ENCODE measurements around the gene VMP1. TPM values are rescaled to one million over a fixed set of nuclear protein-coding genes. Genes with fewer than 3 reads are reported as not detected.

The VMP1 gene
- total RNA-seq, 1 experiment from 2014 or later = 277 TPM

GRCh38 chr17:59761385-59762048 is 54.1 kb downstream of the VMP1 start:
- no peaks in the 10 kb centered on the region for H3K9me3 ChIP-seq (ENCODE audit: low read length)
- H3K4me2 ChIP-seq (ENCODE audit: low read length) = peak overlapping the region; percentile 41
- H3K27me3 ChIP-seq (ENCODE audit: low read length) = no peaks in the 10 kb centered on the region
- peak overlapping the region; percentile 59 for H3K9ac ChIP-seq (ENCODE audit: low read length)
- no peak for ATAC-seq
- H4K20me1 ChIP-seq (ENCODE audit: low read length) = no peaks in the 10 kb centered on the region
- TF ChIP-seq EZH2phosphoT487 (IDR thresholded peaks at IDR 0.05; ENCODE audit: borderline replicate concordance, low read length) (no peak), CTCF (conservative IDR thresholded peaks at IDR 0.05; ENCODE audit: low read depth, low read length) (no peak), EZH2 (IDR thresholded peaks at IDR 0.05; ENCODE audit: low read length, unreplicated experiment) (no peak)
- H3K36me3 ChIP-seq (ENCODE audit: low read depth, low read length) = peaks cover 12% of the 10 kb centered on the region
- POLR2A ChIA-PET (ENCODE audit: unreplicated experiment) = interaction anchor here (0.5 kb wide), 1 partner anchor 75 kb away, joined by 3 read pairs; no protein-coding TSS in a partner anchor
- CTCF ChIA-PET = no interaction called here
- H3K4me3 ChIP-seq (ENCODE audit: low read length) = no peak overlapping the region
- H3K79me2 ChIP-seq (ENCODE audit: low read length) = peaks cover 42% of the 10 kb centered on the region
- no peak for DNase-seq
- BruUV-seq (replicated peaks) = no TSS peak
- intact Hi-C loops (cut with micrococcal nuclease) = no loop called here
- peak overlapping the region; percentile 82 for H3K27ac ChIP-seq (ENCODE audit: low read length)
- H2AFZ ChIP-seq (ENCODE audit: low read length) = no peak overlapping the region
- H3F3A ChIP-seq (ENCODE audit: low read length, unreplicated experiment) = peaks cover 13% of the 10 kb centered on the region
- peaks cover 42% of the 10 kb centered on the region for H3K4me1 ChIP-seq (ENCODE audit: insufficient read depth, low read length)
- no peaks in the 10 kb centered on the region for H3K9me2 ChIP-seq (replicated peaks; ENCODE audit: low read length)

- Histone ChIP-seq H3F3A (ENCODE audit: low read length, unreplicated experiment) (peaks cover 12% of the 10 kb centered on the region), H3K27me3 (ENCODE audit: low read length) (no peaks in the 10 kb centered on the region), H3K4me3 (ENCODE audit: low read length) (no peak overlapping the region), H3K4me1 (ENCODE audit: insufficient read depth, low read length) (peaks cover 35% of the 10 kb centered on the region), H3K9me2 (replicated peaks; ENCODE audit: low read length) (no peaks in the 10 kb centered on the region), H4K20me1 (ENCODE audit: low read length) (no peaks in the 10 kb centered on the region), H3K9me3 (ENCODE audit: low read length) (no peaks in the 10 kb centered on the region), H3K79me2 (ENCODE audit: low read length) (peaks cover 35% of the 10 kb centered on the region), H3K27ac (ENCODE audit: low read length) (peak overlapping the region; percentile 82), H3K36me3 (ENCODE audit: low read depth, low read length) (peaks cover 12% of the 10 kb centered on the region), H3K9ac (ENCODE audit: low read length) (peak overlapping the region; percentile 59), H2AFZ (ENCODE audit: low read length) (no peak overlapping the region), H3K4me2 (ENCODE audit: low read length) (peak overlapping the region; percentile 41)
- POLR2A ChIA-PET (ENCODE audit: unreplicated experiment) = no interaction called here
- CTCF ChIA-PET = interaction anchor here (0.7 kb wide), 1 partner anchor 78 kb away, joined by 3 read pairs; no protein-coding TSS in a partner anchor
- intact Hi-C loops (cut with micrococcal nuclease) = no loop called here
- ATAC-seq = peak; percentile 78
- DNase-seq = peak; percentile 78
- TF ChIP-seq EZH2phosphoT487 (IDR thresholded peaks at IDR 0.05; ENCODE audit: borderline replicate concordance, low read length) (no peak), CTCF (conservative IDR thresholded peaks at IDR 0.05; ENCODE audit: low read depth, low read length) (no peak), EZH2 (IDR thresholded peaks at IDR 0.05; ENCODE audit: low read length, unreplicated experiment) (no peak)
- no TSS peak for BruUV-seq (replicated peaks)
These were observed 54.8 kb downstream of the VMP1 start for GRCh38 chr17:59762049-59762823.
